ENCODE results near the gene PBRM1.

GRCh38 chr3:52704611-52705437 lies 19.1 kb upstream of the PBRM1 start:
- TF ChIP-seq, protein P1, sequence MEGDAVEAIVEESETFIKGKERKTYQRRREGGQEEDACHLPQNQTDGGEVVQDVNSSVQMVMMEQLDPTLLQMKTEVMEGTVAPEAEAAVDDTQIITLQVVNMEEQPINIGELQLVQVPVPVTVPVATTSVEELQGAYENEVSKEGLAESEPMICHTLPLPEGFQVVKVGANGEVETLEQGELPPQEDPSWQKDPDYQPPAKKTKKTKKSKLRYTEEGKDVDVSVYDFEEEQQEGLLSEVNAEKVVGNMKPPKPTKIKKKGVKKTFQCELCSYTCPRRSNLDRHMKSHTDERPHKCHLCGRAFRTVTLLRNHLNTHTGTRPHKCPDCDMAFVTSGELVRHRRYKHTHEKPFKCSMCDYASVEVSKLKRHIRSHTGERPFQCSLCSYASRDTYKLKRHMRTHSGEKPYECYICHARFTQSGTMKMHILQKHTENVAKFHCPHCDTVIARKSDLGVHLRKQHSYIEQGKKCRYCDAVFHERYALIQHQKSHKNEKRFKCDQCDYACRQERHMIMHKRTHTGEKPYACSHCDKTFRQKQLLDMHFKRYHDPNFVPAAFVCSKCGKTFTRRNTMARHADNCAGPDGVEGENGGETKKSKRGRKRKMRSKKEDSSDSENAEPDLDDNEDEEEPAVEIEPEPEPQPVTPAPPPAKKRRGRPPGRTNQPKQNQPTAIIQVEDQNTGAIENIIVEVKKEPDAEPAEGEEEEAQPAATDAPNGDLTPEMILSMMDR (IDR thresholded peaks at IDR 0.05), result no peak
- no peak for TF ChIP-seq EP300 (IDR thresholded peaks at IDR 0.05)
- peak in 1 of 3 donors; percentile 9 for TF ChIP-seq POLR2AphosphoS5 (IDR thresholded peaks at IDR 0.05)
- TF ChIP-seq POLR2A (IDR thresholded peaks at IDR 0.05), result no peak

All from suprapubic skin (tissue), 4 donors.